ENCODE data around the gene CDH24. TPM values are rescaled to one million over a fixed set of nuclear protein-coding genes. Genes with fewer than 3 reads are reported as not detected.

The CDH24 gene
- total and polyA plus RNA-seq, 2 of the 13 experiments (the other 11 are each of a cell fraction or from before 2014, with no cell fraction given), result 0.69 to 0.99 TPM

DNA sequence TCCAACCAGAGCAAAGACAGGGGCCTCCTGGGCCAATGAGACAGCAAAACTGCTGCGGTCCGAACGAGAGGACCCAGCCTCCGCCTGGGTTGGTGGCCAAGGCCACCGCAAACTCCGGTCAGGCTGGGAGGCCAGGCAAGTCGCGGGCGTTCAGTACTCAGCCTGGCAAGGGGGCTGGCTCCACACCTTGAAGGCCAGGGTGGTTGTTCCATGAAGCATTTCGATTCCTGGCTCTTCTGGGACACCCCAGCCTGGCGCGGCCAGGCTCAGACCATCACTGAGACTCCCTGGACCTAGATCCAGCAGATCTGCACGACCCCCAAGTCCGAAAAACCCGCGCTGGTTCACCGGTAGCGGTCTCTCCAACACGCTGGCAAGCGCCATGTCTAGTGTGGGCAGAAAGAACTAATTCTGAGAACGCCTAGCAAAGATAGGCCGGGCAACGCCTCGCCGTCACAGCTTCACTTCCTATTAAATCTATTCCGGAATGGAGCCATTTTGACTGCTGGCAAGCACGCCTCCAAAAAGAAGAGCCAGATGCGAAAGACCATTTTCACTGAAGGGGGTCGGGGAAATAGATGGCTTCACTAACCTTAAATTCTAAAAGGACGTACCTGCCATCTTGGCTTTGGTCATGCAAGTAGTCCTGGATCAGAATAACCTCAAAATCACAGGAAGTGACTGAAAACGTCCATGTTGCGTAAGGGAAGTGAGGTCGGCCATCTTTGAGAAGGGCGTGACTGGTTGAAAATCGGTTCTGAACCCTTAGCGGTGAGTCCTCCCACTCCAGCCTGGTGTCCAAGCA lies 22.6 kb downstream of the CDH24 start, which contains the start of gene PSMB5 (continued):
- TF ChIP-seq, protein P1, sequence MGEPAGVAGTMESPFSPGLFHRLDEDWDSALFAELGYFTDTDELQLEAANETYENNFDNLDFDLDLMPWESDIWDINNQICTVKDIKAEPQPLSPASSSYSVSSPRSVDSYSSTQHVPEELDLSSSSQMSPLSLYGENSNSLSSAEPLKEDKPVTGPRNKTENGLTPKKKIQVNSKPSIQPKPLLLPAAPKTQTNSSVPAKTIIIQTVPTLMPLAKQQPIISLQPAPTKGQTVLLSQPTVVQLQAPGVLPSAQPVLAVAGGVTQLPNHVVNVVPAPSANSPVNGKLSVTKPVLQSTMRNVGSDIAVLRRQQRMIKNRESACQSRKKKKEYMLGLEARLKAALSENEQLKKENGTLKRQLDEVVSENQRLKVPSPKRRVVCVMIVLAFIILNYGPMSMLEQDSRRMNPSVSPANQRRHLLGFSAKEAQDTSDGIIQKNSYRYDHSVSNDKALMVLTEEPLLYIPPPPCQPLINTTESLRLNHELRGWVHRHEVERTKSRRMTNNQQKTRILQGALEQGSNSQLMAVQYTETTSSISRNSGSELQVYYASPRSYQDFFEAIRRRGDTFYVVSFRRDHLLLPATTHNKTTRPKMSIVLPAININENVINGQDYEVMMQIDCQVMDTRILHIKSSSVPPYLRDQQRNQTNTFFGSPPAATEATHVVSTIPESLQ (CRISPR knock-in tag; conservative IDR thresholded peaks at IDR 0.05), result peak; percentile 88; the same call in 1 of the 2 replicates
- TF ChIP-seq ZNF326 (CRISPR knock-in tag; IDR thresholded peaks at IDR 0.05; ENCODE audit: borderline replicate concordance), result no peak
- TF ChIP-seq ZFY (CRISPR knock-in tag; IDR thresholded peaks at IDR 0.05), result peak; percentile 99
- no peak for TF ChIP-seq ZNF382 (CRISPR knock-in tag; IDR thresholded peaks at IDR 0.05; ENCODE audit: borderline replicate concordance)
- TF ChIP-seq FOXC1 (CRISPR knock-in tag; IDR thresholded peaks at IDR 0.05; ENCODE audit: borderline replicate concordance), result peak; percentile 90; the same call in 1 of the 2 replicates
- peak; percentile 88 for TF ChIP-seq AHR (CRISPR knock-in tag; IDR thresholded peaks at IDR 0.05)
- no peak for TF ChIP-seq SETDB1 (CRISPR knock-in tag; IDR thresholded peaks at IDR 0.05; ENCODE audit: borderline replicate concordance)
- peak; percentile 64; the same call in 1 of the 2 replicates for TF ChIP-seq CCDC6 (CRISPR knock-in tag; IDR thresholded peaks at IDR 0.05)
- no peak for TF ChIP-seq MAFG (CRISPR knock-in tag; IDR thresholded peaks at IDR 0.05)
- peak; percentile 93 for TF ChIP-seq ZSCAN12 (CRISPR knock-in tag; IDR thresholded peaks at IDR 0.05)
- TF ChIP-seq IKZF4 (CRISPR knock-in tag; IDR thresholded peaks at IDR 0.05; ENCODE audit: borderline replicate concordance, low read depth, not compliant biosample characterization), result peak; percentile 70
- TF ChIP-seq, protein P2, sequence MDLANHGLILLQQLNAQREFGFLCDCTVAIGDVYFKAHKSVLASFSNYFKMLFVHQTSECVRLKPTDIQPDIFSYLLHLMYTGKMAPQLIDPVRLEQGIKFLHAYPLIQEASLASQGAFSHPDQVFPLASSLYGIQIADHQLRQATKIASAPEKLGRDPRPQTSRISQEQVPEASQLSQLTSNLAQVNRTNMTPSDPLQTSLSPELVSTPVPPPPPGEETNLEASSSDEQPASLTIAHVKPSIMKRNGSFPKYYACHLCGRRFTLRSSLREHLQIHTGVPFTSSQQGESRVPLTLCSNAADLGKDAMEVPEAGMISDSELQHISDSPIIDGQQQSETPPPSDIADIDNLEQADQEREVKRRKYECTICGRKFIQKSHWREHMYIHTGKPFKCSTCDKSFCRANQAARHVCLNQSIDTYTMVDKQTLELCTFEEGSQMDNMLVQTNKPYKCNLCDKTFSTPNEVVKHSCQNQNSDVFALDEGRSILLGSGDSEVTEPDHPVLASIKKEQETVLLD (CRISPR knock-in tag; IDR thresholded peaks at IDR 0.05; ENCODE audit: low read depth), result peak; percentile 66; the same call in 1 of the 2 replicates
- TF ChIP-seq, protein P3, sequence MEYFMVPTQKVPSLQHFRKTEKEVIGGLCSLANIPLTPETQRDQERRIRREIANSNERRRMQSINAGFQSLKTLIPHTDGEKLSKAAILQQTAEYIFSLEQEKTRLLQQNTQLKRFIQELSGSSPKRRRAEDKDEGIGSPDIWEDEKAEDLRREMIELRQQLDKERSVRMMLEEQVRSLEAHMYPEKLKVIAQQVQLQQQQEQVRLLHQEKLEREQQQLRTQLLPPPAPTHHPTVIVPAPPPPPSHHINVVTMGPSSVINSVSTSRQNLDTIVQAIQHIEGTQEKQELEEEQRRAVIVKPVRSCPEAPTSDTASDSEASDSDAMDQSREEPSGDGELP (IDR thresholded peaks at IDR 0.05; ENCODE audit: borderline replicate concordance, low read depth), result peak; percentile 42; the same call in 1 of the 2 replicates
- no peak for TF ChIP-seq SKI (IDR thresholded peaks at IDR 0.05; ENCODE audit: partially characterized antibody)
- TF ChIP-seq ZBTB21 (CRISPR knock-in tag; IDR thresholded peaks at IDR 0.05), result peak; percentile 98
- TF ChIP-seq, protein P4, sequence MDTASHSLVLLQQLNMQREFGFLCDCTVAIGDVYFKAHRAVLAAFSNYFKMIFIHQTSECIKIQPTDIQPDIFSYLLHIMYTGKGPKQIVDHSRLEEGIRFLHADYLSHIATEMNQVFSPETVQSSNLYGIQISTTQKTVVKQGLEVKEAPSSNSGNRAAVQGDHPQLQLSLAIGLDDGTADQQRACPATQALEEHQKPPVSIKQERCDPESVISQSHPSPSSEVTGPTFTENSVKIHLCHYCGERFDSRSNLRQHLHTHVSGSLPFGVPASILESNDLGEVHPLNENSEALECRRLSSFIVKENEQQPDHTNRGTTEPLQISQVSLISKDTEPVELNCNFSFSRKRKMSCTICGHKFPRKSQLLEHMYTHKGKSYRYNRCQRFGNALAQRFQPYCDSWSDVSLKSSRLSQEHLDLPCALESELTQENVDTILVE (CRISPR knock-in tag; IDR thresholded peaks at IDR 0.05), result peak; percentile 77
- TF ChIP-seq THAP7 (CRISPR knock-in tag; IDR thresholded peaks at IDR 0.05), result peak; percentile 12; the same call in 1 of the 2 replicates
- no peak for TF ChIP-seq HNF4G (IDR thresholded peaks at IDR 0.05; ENCODE audit: borderline replicate concordance, low read depth, low read length)
- TF ChIP-seq HNF4G (CRISPR knock-in tag; IDR thresholded peaks at IDR 0.05; ENCODE audit: borderline replicate concordance, low read depth), result no peak
